ENCODE results near the gene APOBEC3B.
"Not testable (repeated sequence)": the region's sequence is repeated elsewhere in the genome, so short reads cannot be mapped to it uniquely, and the experiment has no call there.

Gene APOBEC3B

GRCh38 chr22:38944653-38945052 is 37.5 kb upstream of the APOBEC3B start:
- no peak overlapping the region for H3K4me3 ChIP-seq (replicated peaks; ENCODE audit: low read depth, low read length)
- DNase-seq (ENCODE audit: low read depth), result no peak
- no peak for TF ChIP-seq CTCF (IDR thresholded peaks at IDR 0.05; ENCODE audit: low read length, missing control alignments)

GRCh38 chr22:38945706-38946338 is 36.3 kb upstream of the APOBEC3B start:
- not testable (repeated sequence) for H3K4me3 ChIP-seq (replicated peaks; ENCODE audit: low read depth, low read length); DNase-seq (ENCODE audit: low read depth)

- H3K4me3 ChIP-seq (replicated peaks; ENCODE audit: low read depth, low read length), result no peak overlapping the region
- TF ChIP-seq CTCF (IDR thresholded peaks at IDR 0.05; ENCODE audit: low read length, missing control alignments), result no peak
- no peak for DNase-seq (ENCODE audit: low read depth)
Measured at GRCh38 chr22:38946771-38947170, 35.4 kb upstream of the APOBEC3B start.

GRCh38 chr22:38947321-38948140 is 34.6 kb upstream of the APOBEC3B start:
- TF ChIP-seq CTCF (IDR thresholded peaks at IDR 0.05; ENCODE audit: low read length, missing control alignments), result no peak
- DNase-seq (ENCODE audit: low read depth), result no peak
- no peak overlapping the region for H3K4me3 ChIP-seq (replicated peaks; ENCODE audit: low read depth, low read length)

GRCh38 chr22:38948181-38948940 is 33.8 kb upstream of the APOBEC3B start:
- no peak for TF ChIP-seq CTCF (IDR thresholded peaks at IDR 0.05; ENCODE audit: low read length, missing control alignments)

GRCh38 chr22:38949889-38950405 is 32.2 kb upstream of the APOBEC3B start:
- H3K4me3 ChIP-seq (replicated peaks; ENCODE audit: low read depth, low read length), result no peak overlapping the region
- TF ChIP-seq CTCF (IDR thresholded peaks at IDR 0.05; ENCODE audit: low read length, missing control alignments), result no peak
- no peak for DNase-seq (ENCODE audit: low read depth)

More at GRCh38 chr22:38948181-38948940, 33.8 kb upstream of the APOBEC3B start:
- no peak for DNase-seq (ENCODE audit: low read depth)
- no peak overlapping the region for H3K4me3 ChIP-seq (replicated peaks; ENCODE audit: low read depth, low read length)

Data from fibroblast of pulmonary artery (primary cell).